OCI-LY7 (cell line): ENCODE data around the gene ZFP36. TPM values are rescaled to one million over a fixed set of nuclear protein-coding genes. Genes with fewer than 3 reads are reported as not detected.

ENCODE experiments used
- BruUV-seq: library from RNA; stranded (reverse); fragments of 400-500 nt; replicated peaks from 2 replicates; lab custom pipeline; 2021; lab: Mats Ljungman, UMichigan
- CTCF ChIA-PET: fragments of 300-600 bp; sonication (Branson Sonifier 250); formaldehyde crosslinking; loops from one replicate; lab custom pipeline; 2022; ENCODE audit warnings: antibody characterized with exemption; ENCODE audit not compliant: unreplicated experiment; lab: Charles Lee
- POLR2A ChIA-PET: fragments of 300-600 bp; sonication (Branson Sonifier 250); formaldehyde crosslinking; loops from one replicate; lab custom pipeline; 2022; ENCODE audit warnings: antibody characterized with exemption; lab: Charles Lee
- DNase-seq: peaks from one replicate; pipeline ENCODE4 v3.0.0-alpha.2; 2015; ENCODE audit warnings: low spot score
- H2AFZ ChIP-seq: fragments of 200-600 bp; sonication (generic), shearing (Covaris generic); 2 replicates; pipeline ENCODE4 v1.6.1; 2014; ENCODE audit warnings: mild to moderate bottlenecking, antibody characterized with exemption, low read length, moderate library complexity
- H3K27ac ChIP-seq: fragments of 200-600 bp; sonication (generic); 2 replicates; pipeline ENCODE4 v1.5.1; 2014; ENCODE audit warnings: mixed run types, low read depth, mild to moderate bottlenecking, moderate library complexity, low read length, inconsistent platforms; ENCODE audit not compliant: poor library complexity, severe bottlenecking
- H3K36me3 ChIP-seq: fragments of 200-600 bp; sonication (generic); 2 replicates; pipeline ENCODE4 v1.6.1; 2014; ENCODE audit warnings: mild to moderate bottlenecking, antibody characterized with exemption, low read length, moderate library complexity, mixed read lengths; ENCODE audit not compliant: insufficient read depth
- H3K4me1 ChIP-seq: fragments of 200-600 bp; sonication (generic); 2 replicates; pipeline ENCODE4 v1.5.1; 2014; ENCODE audit warnings: mild to moderate bottlenecking, low read length; ENCODE audit not compliant: insufficient read depth, poor library complexity, severe bottlenecking
- H3K4me2 ChIP-seq: fragments of 200-600 bp; sonication (generic); 2 replicates; pipeline ENCODE4 v1.6.1; 2014; ENCODE audit warnings: mild to moderate bottlenecking, low read length
- H3K4me3 ChIP-seq: fragments of 200-600 bp; sonication (generic); 2 replicates; pipeline ENCODE4 v1.5.1; 2014; ENCODE audit warnings: mild to moderate bottlenecking, low read depth, low read length; ENCODE audit not compliant: poor library complexity, severe bottlenecking
- H3K79me2 ChIP-seq: fragments of 200-600 bp; sonication (generic); 2 replicates; pipeline ENCODE4 v1.6.1; 2016; ENCODE audit warnings: low read depth, mild to moderate bottlenecking, low read length, moderate library complexity, mixed read lengths; ENCODE audit not compliant: insufficient read depth
- H3K9me2 ChIP-seq: fragments of 200-600 bp; sonication (generic); 2 replicates; pipeline ENCODE4 v1.6.1; 2016; ENCODE audit warnings: mild to moderate bottlenecking, low read length, mixed read lengths; ENCODE audit not compliant: insufficient read depth
- H3K9me3 ChIP-seq: fragments of 200-600 bp; sonication (generic); 2 replicates; pipeline ENCODE4 v1.6.1; 2014; ENCODE audit warnings: mild to moderate bottlenecking, mixed run types, low read length, mixed read lengths
- H4K20me1 ChIP-seq: fragments of 200-600 bp; sonication (generic); 2 replicates; pipeline ENCODE4 v1.6.1; 2014; ENCODE audit warnings: mild to moderate bottlenecking, antibody characterized with exemption, low read length, moderate library complexity, mixed read lengths; ENCODE audit not compliant: insufficient read depth
- EZH2phosphoT487 ChIP-seq: fragments of 200-600 bp; sonication (generic); IDR thresholded peaks from 2 replicates; pipeline ENCODE4 v1.6.1; 2018; ENCODE audit warnings: low read depth, borderline replicate concordance, mild to moderate bottlenecking, mixed run types, antibody characterized with exemption, low read length, moderate library complexity, mixed read lengths
- intact Hi-C: fragments of 100-400 bp; cut with micrococcal nuclease; formaldehyde crosslinking; loops from one replicate; pipeline ENCODE4 v1.10.0; 2022; ENCODE audit not compliant: unreplicated experiment
- total RNA-seq, 2 experiments: library from RNA; depleted of rRNA in 1 of 2; stranded (reverse); fragments of >200 nt in 1 of 2; shearing (Covaris generic) in 1 of 2; gene quantifications; 2 replicates each; pipeline ENCODE4 v1.2.3, GENCODE V29; 2014 to 2022
- TF ChIP-seq, protein P1 (sequence below): fragments of 200-600 bp; sonication (generic); conservative IDR thresholded peaks from 2 replicates; pipeline ENCODE4 v1.5.1; 2014; ENCODE audit warnings: mild to moderate bottlenecking, antibody characterized with exemption, low read length, moderate library complexity, mixed read lengths

The ZFP36 gene
- total RNA-seq, 2 experiments from 2014 or later = 21.8 to 55.9 TPM

GRCh38 chr19:39410831-39411080, 4.1 kb downstream of the ZFP36 start:
- H4K20me1 ChIP-seq = peaks cover 4% of the 10 kb centered on the region
- no peaks in the 10 kb centered on the region for H3K9me3 ChIP-seq
- POLR2A ChIA-PET = interaction anchor here (1.5 kb wide), 1 partner anchor 13 kb away, joined by 9 read pairs; no protein-coding TSS in a partner anchor
- H2AFZ ChIP-seq = no peak overlapping the region
- intact Hi-C loops = loop anchor here (1.0 kb wide), 1 partner anchor 198 kb away; no protein-coding TSS in a partner anchor
- CTCF ChIA-PET = interaction anchor here (0.9 kb wide), 1 partner anchor 13 kb away, joined by 3 read pairs; no protein-coding TSS in a partner anchor
- no peaks in the 10 kb centered on the region for H3K9me2 ChIP-seq
- peaks cover 38% of the 10 kb centered on the region for H3K4me1 ChIP-seq
- no TSS peak for BruUV-seq
- H3K79me2 ChIP-seq = peaks cover 43% of the 10 kb centered on the region
- no peak for DNase-seq
- peak overlapping the region; percentile 96 for H3K4me3 ChIP-seq
- H3K4me2 ChIP-seq = peak overlapping the region; percentile 96
- H3K27ac ChIP-seq = peak overlapping the region; percentile 91
- peaks cover 22% of the 10 kb centered on the region for H3K36me3 ChIP-seq
- TF ChIP-seq, protein P1, sequence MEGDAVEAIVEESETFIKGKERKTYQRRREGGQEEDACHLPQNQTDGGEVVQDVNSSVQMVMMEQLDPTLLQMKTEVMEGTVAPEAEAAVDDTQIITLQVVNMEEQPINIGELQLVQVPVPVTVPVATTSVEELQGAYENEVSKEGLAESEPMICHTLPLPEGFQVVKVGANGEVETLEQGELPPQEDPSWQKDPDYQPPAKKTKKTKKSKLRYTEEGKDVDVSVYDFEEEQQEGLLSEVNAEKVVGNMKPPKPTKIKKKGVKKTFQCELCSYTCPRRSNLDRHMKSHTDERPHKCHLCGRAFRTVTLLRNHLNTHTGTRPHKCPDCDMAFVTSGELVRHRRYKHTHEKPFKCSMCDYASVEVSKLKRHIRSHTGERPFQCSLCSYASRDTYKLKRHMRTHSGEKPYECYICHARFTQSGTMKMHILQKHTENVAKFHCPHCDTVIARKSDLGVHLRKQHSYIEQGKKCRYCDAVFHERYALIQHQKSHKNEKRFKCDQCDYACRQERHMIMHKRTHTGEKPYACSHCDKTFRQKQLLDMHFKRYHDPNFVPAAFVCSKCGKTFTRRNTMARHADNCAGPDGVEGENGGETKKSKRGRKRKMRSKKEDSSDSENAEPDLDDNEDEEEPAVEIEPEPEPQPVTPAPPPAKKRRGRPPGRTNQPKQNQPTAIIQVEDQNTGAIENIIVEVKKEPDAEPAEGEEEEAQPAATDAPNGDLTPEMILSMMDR = no peak
- no peak for TF ChIP-seq EZH2phosphoT487

DNA sequence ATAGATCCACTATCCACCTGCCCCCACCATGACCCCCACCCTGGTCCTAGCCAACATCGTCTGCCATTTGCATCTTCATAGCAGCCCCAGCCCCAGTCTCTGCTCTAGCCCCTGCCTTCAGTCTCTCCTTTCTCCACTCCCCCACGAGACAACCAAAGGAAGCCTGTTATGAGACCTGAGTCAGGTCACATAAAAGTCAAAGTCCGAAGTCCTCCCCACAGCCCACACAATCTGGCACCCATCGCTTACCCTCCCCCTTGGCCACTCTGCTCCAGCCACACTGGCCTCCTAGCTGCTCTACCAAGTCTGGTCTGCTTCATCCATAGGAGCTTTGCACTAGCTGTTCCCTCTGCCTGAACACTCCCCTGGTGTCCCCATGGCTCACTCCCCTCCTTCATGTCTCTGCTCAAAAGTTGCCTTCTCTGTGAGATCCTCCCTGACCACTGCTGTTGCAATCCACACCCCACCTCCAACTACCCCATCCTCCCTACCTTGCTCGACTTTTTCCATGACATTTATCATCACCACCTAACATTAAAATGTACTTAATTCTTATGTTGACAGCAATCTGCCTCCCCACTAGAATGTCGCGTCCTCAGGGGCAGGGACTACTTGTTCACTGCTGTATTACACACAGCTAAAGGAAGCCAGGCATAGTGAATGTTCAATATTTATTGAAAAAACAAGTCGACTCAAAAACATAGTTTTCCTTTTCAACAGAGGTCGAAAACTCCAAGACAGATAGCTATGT, 4.6 kb downstream of the ZFP36 start:
- ChIA-PET POLR2A (interaction anchor here (1.3 to 1.6 kb wide), 4 partner anchors 9 to 25 kb away, joined by 4 to 9 read pairs (median 6); partner anchors contain the start of genes MED29, PAF1 and RPS16), CTCF (interaction anchor here (0.9 to 1.0 kb wide), 2 partner anchors 10 to 13 kb away, joined by 3 read pairs; no protein-coding TSS in a partner anchor)

More for the DNA sequence above, 4.6 kb downstream of the ZFP36 start:
- no peak for DNase-seq
- H3K36me3 ChIP-seq = peaks cover 27% of the 10 kb centered on the region
- TF ChIP-seq EZH2phosphoT487 = no peak
- TF ChIP-seq, protein P1 = no peak
- H4K20me1 ChIP-seq = peaks cover 4% of the 10 kb centered on the region
- peaks cover 33% of the 10 kb centered on the region for H3K4me1 ChIP-seq
- H2AFZ ChIP-seq = no peak overlapping the region
- peak overlapping the region; percentile 91 for H3K27ac ChIP-seq
- peak overlapping the region; percentile 96 for H3K4me2 ChIP-seq
- BruUV-seq = no TSS peak
- H3K9me3 ChIP-seq = no peaks in the 10 kb centered on the region
- no peaks in the 10 kb centered on the region for H3K9me2 ChIP-seq
- intact Hi-C loops = loop anchor here (1.0 kb wide), 1 partner anchor 199 kb away; no protein-coding TSS in a partner anchor
- H3K4me3 ChIP-seq = peak overlapping the region; percentile 61
- peaks cover 43% of the 10 kb centered on the region for H3K79me2 ChIP-seq
